Dendritic cell treated with granulocyte-macrophage colony-stimulating factor and Interleukin-4, amounts not matched to agents 40 ng/mL and 50 ng/mL, for 4 days (primary cell): Measurements from ENCODE around the gene RCE1.

Source experiments
- H3K27ac Mint-ChIP-seq: one replicate; pipeline ENCODE4 v1.8.0; 2022; ENCODE audit warnings: mild to moderate bottlenecking, mixed read lengths
- H3K27me3 Mint-ChIP-seq: one replicate; pipeline ENCODE4 v1.8.0; 2022; ENCODE audit warnings: mild to moderate bottlenecking, mixed read lengths
- H3K36me3 Mint-ChIP-seq: one replicate; pipeline ENCODE4 v1.8.0; 2022; ENCODE audit warnings: low read depth, mixed read lengths
- H3K4me1 Mint-ChIP-seq: one replicate; pipeline ENCODE4 v1.8.0; 2022; ENCODE audit warnings: low read depth, mixed read lengths
- H3K4me3 Mint-ChIP-seq: one replicate; pipeline ENCODE4 v1.8.0; 2022; ENCODE audit warnings: mild to moderate bottlenecking, moderate library complexity, mixed read lengths
- H3K9me3 Mint-ChIP-seq: one replicate; pipeline ENCODE4 v1.8.0; 2022; ENCODE audit warnings: mixed read lengths
- intact Hi-C: fragments of 100-400 bp; cut with micrococcal nuclease; formaldehyde crosslinking; loops from one replicate; pipeline ENCODE4 v1.15.0; 2022

The RCE1 gene

DNA sequence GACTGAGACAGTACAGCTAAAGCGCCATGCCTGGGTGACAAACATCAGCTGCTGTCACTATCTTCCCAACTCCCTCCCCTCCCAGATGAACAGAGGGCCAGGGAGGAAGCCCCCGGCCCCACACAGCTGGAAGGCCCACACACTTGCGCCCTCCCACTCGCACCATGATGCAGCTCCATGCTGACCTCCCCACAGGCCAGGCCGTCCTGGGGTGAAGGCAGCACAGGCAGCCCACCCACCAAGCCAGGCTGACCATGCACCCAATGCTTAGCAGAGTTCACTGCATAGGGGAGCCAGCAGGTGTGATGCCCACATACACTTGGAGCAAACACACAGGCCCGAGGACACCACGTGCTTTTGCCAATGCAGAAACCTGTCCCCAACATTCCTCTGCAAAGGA, 35.8 kb downstream of the RCE1 start:
- intact Hi-C loops = no loop called here
- peaks cover 12% of the 10 kb centered on the region for H3K27me3 Mint-ChIP-seq

DNA sequence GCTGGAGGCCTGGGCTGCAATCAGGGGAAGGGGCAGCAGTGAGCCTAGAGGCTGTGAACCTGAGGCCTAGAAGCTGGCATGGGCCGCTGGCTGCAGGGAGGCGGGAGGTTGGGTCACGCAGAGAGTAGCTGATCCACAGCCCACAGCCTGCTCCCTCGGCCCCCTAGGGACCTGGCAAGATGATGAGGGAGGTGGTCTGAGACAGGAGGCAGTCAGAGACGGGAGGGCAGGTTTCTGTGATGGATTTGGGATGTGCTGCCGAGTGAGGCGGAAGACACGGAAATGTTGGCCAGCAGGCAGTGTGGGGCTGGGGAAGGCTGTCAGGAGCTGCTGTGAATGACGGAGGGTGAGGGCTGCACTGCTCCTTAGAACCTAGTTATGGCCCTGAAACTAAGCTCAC, 36.3 kb downstream of the RCE1 start:
- no peaks in the 10 kb centered on the region for H3K36me3 Mint-ChIP-seq
- H3K4me3 Mint-ChIP-seq = no peak overlapping the region
- no peak overlapping the region for H3K27ac Mint-ChIP-seq
- intact Hi-C loops = no loop called here
- no peaks in the 10 kb centered on the region for H3K9me3 Mint-ChIP-seq
- peaks cover 12% of the 10 kb centered on the region for H3K27me3 Mint-ChIP-seq
- peaks cover 29% of the 10 kb centered on the region for H3K4me1 Mint-ChIP-seq

More for the DNA sequence above, 35.8 kb downstream of the RCE1 start:
- Mint-ChIP-seq H3K9me3 (no peaks in the 10 kb centered on the region), H3K36me3 (no peaks in the 10 kb centered on the region), H3K27ac (no peak overlapping the region), H3K4me1 (peaks cover 35% of the 10 kb centered on the region), H3K4me3 (no peak overlapping the region)

DNA sequence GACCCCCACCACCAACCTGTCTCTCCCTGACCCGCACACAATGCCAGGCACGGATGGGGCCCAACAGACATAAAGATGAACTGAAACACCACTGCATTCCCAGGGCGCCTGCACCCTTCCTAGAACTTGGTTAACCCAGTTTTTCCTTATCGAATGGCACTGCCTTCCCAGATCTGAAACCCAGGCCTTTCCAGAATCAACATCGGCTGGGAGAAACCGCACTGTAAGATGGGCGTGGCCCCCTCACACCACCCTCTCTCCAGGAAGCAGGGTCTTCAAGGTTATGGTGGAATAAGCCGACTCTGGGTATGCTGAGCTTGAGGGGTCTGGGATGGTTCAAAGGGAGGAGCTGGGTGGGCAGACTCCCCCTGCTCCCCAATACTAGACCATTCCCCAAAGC, 36.8 kb downstream of the RCE1 start:
- Mint-ChIP-seq H3K27me3 (peaks cover 9% of the 10 kb centered on the region), H3K9me3 (no peaks in the 10 kb centered on the region), H3K4me1 (peaks cover 25% of the 10 kb centered on the region), H3K36me3 (no peaks in the 10 kb centered on the region), H3K4me3 (no peak overlapping the region), H3K27ac (no peak overlapping the region)
- intact Hi-C loops = no loop called here

DNA sequence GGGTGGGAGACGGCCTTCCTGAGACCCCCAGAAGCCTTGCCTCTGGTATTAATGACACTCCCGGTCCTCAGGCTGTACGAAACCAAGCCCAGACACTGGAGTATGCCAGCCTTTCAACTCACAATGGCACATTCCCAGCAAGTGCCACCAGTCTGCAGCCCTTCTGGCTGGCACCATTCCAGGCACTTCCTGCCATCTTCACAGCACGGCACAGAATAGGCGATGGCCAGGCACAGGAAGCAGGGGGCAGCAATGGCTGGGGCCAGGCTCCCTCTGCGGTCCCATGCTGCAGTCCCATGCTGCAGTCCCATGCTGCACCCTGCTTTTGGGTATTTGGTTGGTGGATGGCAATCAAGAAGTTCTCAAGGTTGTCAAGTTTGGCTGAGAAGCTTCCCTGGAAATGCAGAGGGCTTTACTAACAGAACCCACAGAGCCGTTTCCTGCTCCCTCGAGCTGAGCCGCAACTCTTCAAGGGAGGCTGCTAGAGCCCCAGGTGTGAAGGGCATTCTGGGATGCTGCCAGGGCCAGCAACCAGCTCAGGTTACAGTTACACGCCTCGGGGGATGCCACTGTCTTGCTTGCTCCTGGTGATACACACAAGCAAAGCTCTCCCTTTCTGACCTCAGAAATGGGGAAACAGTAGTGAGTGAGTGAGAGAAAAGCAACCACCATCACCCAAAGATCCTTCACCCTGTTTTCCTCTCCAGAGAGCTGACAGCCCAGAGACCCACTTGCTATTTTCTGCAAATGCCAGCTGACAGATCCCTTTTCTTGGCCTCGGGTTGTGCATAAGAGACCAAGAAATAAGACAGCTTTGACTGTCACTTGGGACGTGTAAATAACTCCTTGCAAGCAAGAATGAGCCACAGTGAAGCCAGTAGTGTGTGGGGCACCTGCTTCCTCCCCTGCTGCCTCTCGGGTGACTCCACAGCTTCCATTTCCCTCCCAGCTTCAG, 37.5 kb downstream of the RCE1 start:
- H3K36me3 Mint-ChIP-seq = no peaks in the 10 kb centered on the region
- peaks cover 5% of the 10 kb centered on the region for H3K27me3 Mint-ChIP-seq
- H3K4me3 Mint-ChIP-seq = no peak overlapping the region
- intact Hi-C loops = no loop called here
- no peaks in the 10 kb centered on the region for H3K9me3 Mint-ChIP-seq
- no peak overlapping the region for H3K27ac Mint-ChIP-seq
- H3K4me1 Mint-ChIP-seq = peaks cover 21% of the 10 kb centered on the region

DNA sequence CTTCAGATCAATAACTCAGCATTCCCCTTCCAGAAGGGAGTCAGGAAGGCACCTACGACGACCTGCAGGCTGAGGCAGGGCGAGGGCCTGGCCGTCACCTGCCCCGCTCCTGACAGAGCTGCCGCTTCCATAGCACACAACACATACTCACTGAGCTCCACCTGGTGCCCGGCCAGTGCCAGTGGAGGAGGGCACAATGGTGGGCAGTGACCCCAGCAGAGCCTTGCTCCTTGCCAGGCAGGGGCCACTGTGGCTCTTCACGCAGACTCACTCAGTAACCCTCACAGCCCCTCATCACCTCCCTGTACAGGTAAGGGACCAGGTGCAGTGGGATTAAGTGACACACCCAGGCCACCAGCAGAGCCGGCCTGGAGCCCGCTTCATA, 38.2 kb downstream of the RCE1 start:
- Mint-ChIP-seq H3K27me3 (peaks cover 8% of the 10 kb centered on the region), H3K9me3 (no peaks in the 10 kb centered on the region), H3K4me1 (peaks cover 15% of the 10 kb centered on the region), H3K36me3 (no peaks in the 10 kb centered on the region), H3K4me3 (no peak overlapping the region), H3K27ac (no peak overlapping the region)
- intact Hi-C loops = no loop called here

DNA sequence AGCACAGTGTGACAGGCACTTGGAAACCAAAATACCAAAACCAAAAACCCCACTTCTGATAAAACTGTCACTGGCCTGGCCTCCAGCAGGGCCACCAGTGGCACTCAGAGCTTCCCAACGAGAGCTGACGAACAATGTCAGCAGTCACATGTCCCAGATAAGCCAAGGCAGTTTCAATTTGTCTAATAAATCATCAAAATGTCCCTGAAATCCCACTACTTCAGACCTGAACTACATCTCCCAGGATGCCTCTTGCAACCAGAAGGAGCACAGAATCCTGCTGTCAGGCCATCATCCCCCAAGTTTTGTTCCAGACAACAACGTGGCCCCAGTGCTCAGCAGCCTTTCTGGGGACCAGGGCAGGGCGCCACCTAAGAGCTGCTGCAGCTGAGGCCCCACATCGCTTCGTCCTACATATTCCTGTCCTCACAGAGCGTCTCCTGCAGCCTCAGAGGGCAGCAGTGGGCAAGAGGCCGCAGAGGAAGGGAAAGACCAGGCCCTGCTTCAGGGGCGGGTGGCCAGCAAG, 38.7 kb downstream of the RCE1 start:
- Mint-ChIP-seq H3K4me1 (peaks cover 15% of the 10 kb centered on the region), H3K36me3 (no peaks in the 10 kb centered on the region), H3K4me3 (no peak overlapping the region), H3K27ac (no peak overlapping the region), H3K9me3 (no peaks in the 10 kb centered on the region), H3K27me3 (peaks cover 6% of the 10 kb centered on the region)
- intact Hi-C loops = no loop called here

DNA sequence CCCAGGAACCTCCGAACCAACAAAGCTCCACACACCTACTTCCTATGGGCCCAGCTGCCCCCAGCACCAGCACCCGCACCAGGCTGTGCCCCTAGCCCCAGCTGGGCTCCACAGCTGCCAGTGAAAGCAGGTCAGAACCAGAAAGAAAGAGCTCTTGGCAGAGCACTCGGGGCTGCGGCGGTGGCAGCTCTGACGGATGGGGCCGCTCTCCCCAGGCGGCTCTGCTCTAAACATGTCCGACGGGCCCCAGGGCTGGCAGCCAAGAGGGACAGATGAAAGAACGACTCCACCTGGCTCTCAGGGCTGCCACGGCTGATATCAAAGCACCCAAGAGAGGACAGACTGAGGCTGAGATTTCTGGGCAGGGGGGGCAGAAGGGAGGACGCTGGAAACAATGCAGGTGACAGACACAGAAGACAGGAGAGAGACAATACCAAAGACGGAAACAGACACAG, 39.3 kb downstream of the RCE1 start:
- peaks cover 15% of the 10 kb centered on the region for H3K4me1 Mint-ChIP-seq
- H3K9me3 Mint-ChIP-seq = no peaks in the 10 kb centered on the region
- intact Hi-C loops = loop anchor here (1.0 kb wide), 1 partner anchor 188 kb away; no protein-coding TSS in a partner anchor
- H3K27ac Mint-ChIP-seq = no peak overlapping the region
- no peak overlapping the region for H3K4me3 Mint-ChIP-seq
- no peaks in the 10 kb centered on the region for H3K36me3 Mint-ChIP-seq
- H3K27me3 Mint-ChIP-seq = peaks cover 6% of the 10 kb centered on the region

DNA sequence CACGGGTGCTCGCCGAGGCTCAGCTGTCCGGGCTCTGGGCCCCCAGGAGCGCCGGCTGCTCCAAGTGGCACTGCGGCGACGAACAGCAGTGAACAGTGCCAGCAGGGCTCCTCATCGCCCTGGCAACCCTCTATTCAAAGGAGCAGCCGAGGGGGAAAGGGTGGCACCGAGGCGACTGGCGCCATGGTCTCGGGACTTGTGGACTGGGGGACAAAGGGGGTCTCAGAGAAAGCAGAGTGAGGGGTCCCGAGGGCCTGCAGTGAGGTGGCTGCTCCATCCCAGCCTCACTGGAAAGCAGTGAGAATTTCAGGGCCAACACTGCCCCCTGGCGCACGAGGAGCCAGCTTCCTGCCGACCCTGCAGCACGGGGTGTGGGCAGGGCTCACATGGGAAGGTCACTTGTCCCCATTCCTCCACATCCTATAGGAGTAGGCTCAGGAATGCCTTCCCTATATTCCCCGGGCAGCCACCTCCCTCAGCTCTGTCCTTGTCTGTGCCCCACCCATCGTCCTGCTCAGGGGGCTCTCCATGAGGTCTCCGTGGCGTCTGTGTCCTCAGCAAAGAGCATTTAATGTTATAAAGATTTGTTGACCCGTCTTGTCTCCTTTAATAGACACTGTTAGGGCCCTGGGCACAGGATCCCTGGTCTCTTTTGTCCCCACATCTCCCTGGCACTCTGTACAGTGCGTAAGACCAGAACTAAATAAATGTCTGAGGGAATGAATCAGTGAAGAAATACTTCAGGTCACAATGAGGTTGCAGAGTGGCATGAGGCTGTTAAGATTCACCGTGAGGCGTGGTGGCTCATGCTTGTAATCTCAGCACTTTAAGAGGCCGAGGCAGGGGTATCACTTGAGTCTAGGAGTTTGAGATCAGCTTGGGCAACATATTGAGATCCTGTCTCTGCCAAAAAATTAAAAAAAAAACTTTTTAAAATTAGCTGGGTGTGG, 40.0 kb downstream of the RCE1 start:
- peaks cover 14% of the 10 kb centered on the region for H3K4me1 Mint-ChIP-seq
- H3K27ac Mint-ChIP-seq = no peak overlapping the region
- H3K4me3 Mint-ChIP-seq = no peak overlapping the region
- H3K36me3 Mint-ChIP-seq = no peaks in the 10 kb centered on the region
- H3K27me3 Mint-ChIP-seq = peaks cover 6% of the 10 kb centered on the region
- H3K9me3 Mint-ChIP-seq = no peaks in the 10 kb centered on the region
- intact Hi-C loops = loop anchor here (1.0 kb wide), 1 partner anchor 189 kb away; no protein-coding TSS in a partner anchor

DNA sequence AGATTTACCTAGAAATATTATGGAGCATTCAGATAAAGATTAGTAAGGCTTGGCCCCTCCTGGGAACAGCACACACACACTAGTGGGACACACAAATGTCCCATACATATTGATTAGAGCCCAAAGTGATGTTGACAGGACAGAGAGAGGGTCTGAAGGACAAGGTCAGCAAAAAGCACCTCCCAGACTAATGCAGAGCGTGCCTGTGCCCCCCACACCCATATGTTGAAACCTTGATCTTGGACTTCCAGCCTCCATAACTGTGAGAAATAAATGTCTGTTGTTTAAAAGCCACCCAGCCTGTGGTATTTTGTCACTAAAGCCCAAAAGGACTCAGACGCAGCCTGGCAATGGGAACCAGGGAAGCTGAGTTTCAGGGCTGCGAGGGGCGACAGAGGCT, 41.2 kb downstream of the RCE1 start:
- Mint-ChIP-seq H3K36me3 (no peaks in the 10 kb centered on the region), H3K4me3 (no peak overlapping the region), H3K27me3 (peaks cover 6% of the 10 kb centered on the region), H3K4me1 (peaks cover 10% of the 10 kb centered on the region), H3K9me3 (no peaks in the 10 kb centered on the region), H3K27ac (no peak overlapping the region)
- intact Hi-C loops = no loop called here

DNA sequence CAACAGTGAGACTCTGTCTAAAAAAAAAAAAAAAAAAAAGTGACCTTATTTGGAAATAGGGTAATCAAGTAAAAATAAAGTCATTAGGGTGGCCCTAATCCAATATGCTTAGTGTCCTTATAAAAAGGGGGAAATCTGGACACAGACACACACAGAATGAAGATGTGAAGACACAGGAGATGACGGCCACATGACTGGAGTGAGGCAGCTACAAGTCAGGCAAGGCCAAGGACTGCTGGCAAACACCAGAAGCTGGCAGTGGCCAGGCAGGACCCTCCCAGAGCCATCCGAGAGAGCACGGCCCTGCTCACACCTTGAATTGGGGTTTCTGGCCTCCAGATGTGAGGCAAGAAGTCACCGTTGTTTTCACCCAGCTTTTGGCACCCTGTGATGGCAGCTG, 42.2 kb downstream of the RCE1 start:
- Mint-ChIP-seq H3K36me3 (no peaks in the 10 kb centered on the region), H3K27me3 (peaks cover 3% of the 10 kb centered on the region), H3K9me3 (no peaks in the 10 kb centered on the region), H3K4me3 (no peak overlapping the region), H3K27ac (no peak overlapping the region), H3K4me1 (peaks cover 4% of the 10 kb centered on the region)
- intact Hi-C loops = no loop called here

DNA sequence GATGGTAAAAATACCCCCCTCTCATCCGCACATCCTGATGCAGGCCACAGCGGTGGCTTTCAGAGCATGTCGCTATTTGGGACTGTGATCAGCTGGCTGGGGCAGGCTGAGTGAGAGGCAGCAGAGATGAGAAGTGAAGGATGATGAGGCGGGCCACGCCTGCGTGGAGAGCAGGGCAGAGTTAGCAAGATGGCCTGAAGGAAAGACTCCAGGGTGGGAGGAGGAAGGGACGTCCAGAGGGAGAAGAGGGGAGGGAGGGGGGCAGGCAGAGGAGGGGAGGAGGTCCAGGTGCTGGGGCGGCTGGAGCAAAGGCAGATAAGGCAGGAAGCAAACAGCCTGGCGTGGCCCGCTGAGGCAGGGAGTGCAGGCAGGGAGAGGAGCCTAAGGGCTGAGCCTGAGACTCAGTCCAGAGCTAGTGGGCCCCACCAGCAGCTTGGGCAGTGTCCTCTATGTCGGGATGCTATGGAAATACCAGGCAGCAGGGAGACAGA, 42.8 kb downstream of the RCE1 start:
- Mint-ChIP-seq H3K4me3 (no peak overlapping the region), H3K9me3 (no peaks in the 10 kb centered on the region), H3K4me1 (no peaks in the 10 kb centered on the region), H3K27me3 (peaks cover 3% of the 10 kb centered on the region), H3K36me3 (no peaks in the 10 kb centered on the region), H3K27ac (no peak overlapping the region)
- intact Hi-C loops = no loop called here

DNA sequence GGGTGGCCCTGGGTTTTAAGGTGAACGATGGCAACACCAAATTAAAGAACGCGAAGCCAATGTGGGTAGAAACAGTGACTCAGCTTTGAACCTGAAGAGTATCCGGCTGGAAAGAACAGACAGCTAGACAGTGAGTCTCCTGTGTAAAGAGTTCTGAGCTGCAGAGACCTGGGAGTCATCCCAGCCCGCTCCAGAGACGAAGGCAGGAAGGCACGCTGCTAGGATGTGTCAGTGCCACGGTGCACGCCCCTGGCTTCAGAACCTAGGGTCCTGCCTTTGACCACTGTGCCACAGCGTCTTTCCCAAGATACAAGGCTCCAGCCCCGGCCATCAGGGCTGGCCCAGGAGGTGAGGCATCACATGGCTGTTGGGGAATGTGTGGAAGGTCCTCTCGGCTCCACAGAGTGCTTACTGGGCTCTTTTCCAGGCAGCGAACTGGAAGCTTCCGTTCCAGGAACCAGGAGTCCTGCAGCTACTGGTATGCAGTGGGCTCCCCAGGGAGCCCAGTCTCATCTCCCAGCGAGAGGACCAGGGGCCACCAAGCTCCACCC, 43.5 kb downstream of the RCE1 start:
- Mint-ChIP-seq H3K4me1 (peaks cover 2% of the 10 kb centered on the region), H3K4me3 (no peak overlapping the region), H3K27ac (no peak overlapping the region), H3K36me3 (no peaks in the 10 kb centered on the region), H3K27me3 (peaks cover 3% of the 10 kb centered on the region), H3K9me3 (no peaks in the 10 kb centered on the region)
- intact Hi-C loops = no loop called here

DNA sequence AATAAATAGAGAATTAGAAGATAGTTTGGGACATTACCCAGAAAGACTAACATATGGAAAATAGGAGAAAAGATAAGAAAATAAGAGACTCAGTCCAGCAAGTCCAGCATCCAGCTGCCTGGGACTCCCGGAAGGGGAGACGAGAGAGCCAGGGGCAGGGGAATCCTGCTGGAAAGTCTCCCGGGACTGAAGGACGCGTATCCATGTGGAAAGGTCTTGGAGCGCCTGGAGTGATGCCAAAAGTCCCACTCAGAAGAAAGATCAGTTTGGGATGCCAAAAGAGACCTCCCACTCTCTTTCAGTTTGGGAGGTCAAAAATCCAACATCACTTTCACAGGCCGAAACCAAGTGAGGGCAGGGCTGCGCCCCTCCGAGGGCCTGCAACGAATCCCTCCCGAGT, 44.3 kb downstream of the RCE1 start:
- no peak overlapping the region for H3K4me3 Mint-ChIP-seq
- H3K27me3 Mint-ChIP-seq = peaks cover 6% of the 10 kb centered on the region
- H3K27ac Mint-ChIP-seq = no peak overlapping the region
- peaks cover 8% of the 10 kb centered on the region for H3K4me1 Mint-ChIP-seq
- intact Hi-C loops = no loop called here
- no peaks in the 10 kb centered on the region for H3K9me3 Mint-ChIP-seq
- H3K36me3 Mint-ChIP-seq = no peaks in the 10 kb centered on the region
